ENCODE measurements around the gene HIPK1. TPM values are rescaled to one million over a fixed set of nuclear protein-coding genes. Genes with fewer than 3 reads are reported as not detected.
A peak's percentile ranks its signal among the peaks of the same experiment; 100 is the strongest.
"Not testable (repeated sequence)": the region's sequence is repeated elsewhere in the genome, so short reads cannot be mapped to it uniquely, and the experiment has no call there.

Gene HIPK1
- total and polyA plus RNA-seq, 8 donors = 6.8 to 42.1 (median 28.9) TPM

DNA sequence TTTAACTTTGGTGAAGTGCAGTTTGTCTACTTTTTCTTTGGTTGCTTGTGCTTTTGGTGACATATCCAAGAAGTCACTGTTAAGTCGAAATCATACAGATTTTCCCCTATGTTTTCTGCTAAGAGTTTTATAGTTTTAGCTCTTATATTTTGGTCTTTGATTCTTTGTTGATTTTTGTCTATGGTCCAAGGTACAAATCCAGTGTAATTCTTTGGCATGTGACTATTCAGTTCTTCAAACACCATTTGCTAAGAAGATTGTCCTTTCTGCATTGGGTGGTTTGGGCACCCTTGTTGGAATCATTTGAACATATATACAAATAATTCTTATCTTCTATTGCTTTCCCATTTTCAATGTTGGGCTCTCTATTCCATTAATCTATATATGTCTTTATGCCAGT lies 16.2 kb downstream of the HIPK1 start:
- intact Hi-C loops (cut with DNase I) = no loop called here
- 100% methylated on average over 1 of the region's 1 CpG for WGBS, 2 donors
- Histone ChIP-seq H3K36me3 (peaks cover 0 to 3% (median 0%) of the 10 kb centered on the region in 3 donors), H3K4me3 (no peak overlapping the region), H3K27me3 (no peaks in the 10 kb centered on the region), H3K4me1 (peaks cover 22 to 38% (median 31%) of the 10 kb centered on the region in 3 donors), H3K27ac (no peak overlapping the region), H3K9me3 (no peaks in the 10 kb centered on the region)
- DNase-seq = no peak
- FAIRE-seq = no peak
- ATAC-seq = no peak
- TF ChIP-seq CTCF (IDR thresholded peaks at IDR 0.05) = no peak

- WGBS, 2 donors = 54 to 85% methylated on average over 1 of the region's 1 CpG
Observed at GRCh38 chr1:113946112-113946511, 17.0 kb downstream of the HIPK1 start.

DNA sequence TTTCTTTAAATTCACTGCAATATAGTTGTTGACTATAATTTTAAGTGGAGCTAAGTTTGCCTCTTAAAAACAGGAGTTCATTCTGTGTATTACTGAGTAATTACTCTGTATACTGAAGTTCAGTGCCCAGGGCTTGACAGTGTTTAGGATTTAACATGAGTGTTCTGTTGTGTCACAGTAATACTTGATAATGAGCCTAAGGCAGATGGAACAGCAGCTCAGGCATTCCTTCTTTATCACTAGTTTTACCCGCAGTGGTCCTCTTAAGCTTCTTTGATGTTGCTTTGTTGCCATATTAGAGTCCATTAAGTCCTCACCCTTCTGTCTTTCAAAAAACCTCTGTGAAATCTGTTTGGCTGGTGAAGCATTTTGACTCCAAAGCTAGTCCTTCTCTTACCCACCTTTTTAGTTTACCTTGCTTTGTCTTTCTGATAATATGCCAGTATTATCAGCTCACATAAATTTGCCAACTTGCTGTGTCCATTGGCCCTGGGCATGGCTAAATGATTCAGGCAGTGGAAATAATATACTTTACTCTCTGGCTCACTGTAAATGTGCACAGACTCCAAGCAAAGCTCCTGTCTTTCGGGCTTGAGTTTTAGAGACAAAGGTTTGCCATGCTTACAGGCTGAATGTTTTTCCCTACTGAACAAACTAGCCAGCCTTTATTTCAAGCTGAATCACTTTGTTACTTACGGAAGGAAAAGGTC lies 17.7 kb downstream of the HIPK1 start:
- peak overlapping the region in 2 of 4 donors; percentile 9 to 53 for H3K27ac ChIP-seq
- H3K4me1 ChIP-seq = peaks cover 27 to 38% (median 35%) of the 10 kb centered on the region in 3 donors
- FAIRE-seq = no peak
- H3K36me3 ChIP-seq = peaks cover 0 to under 1% (median 0%) of the 10 kb centered on the region in 3 donors
- ATAC-seq = peak in 3 of 4 donors; percentile 13 to 59 (median 32)
- intact Hi-C loops (cut with DNase I) = no loop called here
- no peak for TF ChIP-seq CTCF (IDR thresholded peaks at IDR 0.05)
- no peak for DNase-seq
- no peaks in the 10 kb centered on the region for H3K9me3 ChIP-seq
- WGBS, 2 donors = 28 to 37% methylated on average over 3 of the region's 3 CpGs
- H3K27me3 ChIP-seq = no peaks in the 10 kb centered on the region
- H3K4me3 ChIP-seq = no peak overlapping the region

More at GRCh38 chr1:113946112-113946511, 17.0 kb downstream of the HIPK1 start:
- intact Hi-C loops (cut with DNase I) = no loop called here
- no peak for TF ChIP-seq CTCF (IDR thresholded peaks at IDR 0.05)
- H3K4me3 ChIP-seq = no peak overlapping the region
- H3K4me1 ChIP-seq = peaks cover 22 to 38% (median 31%) of the 10 kb centered on the region in 3 donors
- no peaks in the 10 kb centered on the region for H3K27me3 ChIP-seq
- no peak for ATAC-seq
- peaks cover 0 to 3% (median 0%) of the 10 kb centered on the region in 3 donors for H3K36me3 ChIP-seq
- no peaks in the 10 kb centered on the region for H3K9me3 ChIP-seq
- no peak for FAIRE-seq
- no peak for DNase-seq
- H3K27ac ChIP-seq = no peak overlapping the region

DNA sequence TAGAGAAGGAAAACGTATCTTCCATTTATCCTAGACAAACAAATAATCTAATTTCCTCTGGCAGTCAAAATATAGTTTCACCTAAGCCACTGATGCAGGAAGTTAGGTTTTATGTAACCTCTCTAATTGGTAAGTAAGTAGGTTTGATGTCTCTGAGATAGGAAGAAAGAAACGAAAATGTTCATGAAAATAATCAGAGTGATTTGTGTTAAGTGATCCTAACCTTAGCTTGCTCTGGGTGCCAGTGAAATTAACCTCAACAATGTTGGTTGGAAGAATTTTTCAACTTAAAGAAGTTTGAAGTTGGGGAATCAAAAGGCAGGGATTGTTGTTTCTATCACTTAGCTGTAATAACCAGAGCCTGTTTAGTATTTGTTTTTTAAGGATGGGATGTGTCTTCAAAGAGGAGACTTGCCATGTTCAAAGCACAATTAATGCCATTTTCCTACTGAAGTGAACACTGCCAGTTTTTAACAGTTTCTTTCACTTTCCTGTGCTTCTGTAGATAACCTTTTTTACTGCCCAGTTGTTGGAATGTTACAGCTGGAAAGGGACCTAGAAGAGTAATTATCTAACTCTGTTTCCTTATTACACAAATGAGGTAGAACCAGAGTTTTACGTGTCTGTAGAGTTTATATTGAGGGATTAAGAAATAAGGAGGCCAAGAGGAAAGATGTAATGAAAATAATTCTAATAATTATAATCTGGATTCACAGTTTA lies 18.4 kb downstream of the HIPK1 start:
- Histone ChIP-seq H3K4me3 (no peak overlapping the region), H3K9me3 (no peaks in the 10 kb centered on the region), H3K36me3 (no peaks in the 10 kb centered on the region), H3K27ac (peak overlapping the region in 3 of 4 donors; percentile 16 to 53 (median 39)), H3K27me3 (no peaks in the 10 kb centered on the region), H3K4me1 (peaks cover 29 to 38% (median 37%) of the 10 kb centered on the region in 3 donors)
- FAIRE-seq (no peak), DNase-seq (no peak), ATAC-seq (peak in 2 of 4 donors; percentile 19 to 36)
- intact Hi-C loops (cut with DNase I) = no loop called here
- 9 to 14% methylated on average over 3 of the region's 3 CpGs for WGBS, 2 donors
- no peak for TF ChIP-seq CTCF (IDR thresholded peaks at IDR 0.05)

GRCh38 chr1:113948151-113948550 lies 19.0 kb downstream of the HIPK1 start:
- peak in 1 of 4 donors; percentile 9 for ATAC-seq

More at GRCh38 chr1:113948151-113948550, 19.0 kb downstream of the HIPK1 start:
- FAIRE-seq; H3K9me3 ChIP-seq; H3K4me3 ChIP-seq; H3K27me3 ChIP-seq; H3K36me3 ChIP-seq; DNase-seq; intact Hi-C loops (cut with DNase I): not testable (repeated sequence)
- Histone ChIP-seq H3K27ac (peak overlapping the region in 3 of 4 donors; percentile 16 to 53 (median 39)), H3K4me1 (peaks cover 29 to 38% (median 37%) of the 10 kb centered on the region in 3 donors)
- WGBS, 2 donors = 72 to 74% methylated on average over 4 of the region's 4 CpGs

Measured in pancreas (tissue), 10 donors.